ENCODE measurements around the gene BCL2A1.
A peak's percentile ranks its signal among the peaks of the same experiment; 100 is the strongest.
"Not testable (repeated sequence)": the region's sequence is repeated elsewhere in the genome, so short reads cannot be mapped to it uniquely, and the experiment has no call there.

BCL2A1 gene

GRCh38 chr15:79957741-79958140 lies 13.3 kb downstream of the BCL2A1 start:
- no peak for DNase-seq (ENCODE audit: low spot score)

GRCh38 chr15:79956354-79956939 lies 14.5 kb downstream of the BCL2A1 start:
- DNase-seq (ENCODE audit: low spot score): no peak

GRCh38 chr15:79954661-79955060 lies 16.3 kb downstream of the BCL2A1 start:
- no peak for DNase-seq (ENCODE audit: low spot score)

DNA sequence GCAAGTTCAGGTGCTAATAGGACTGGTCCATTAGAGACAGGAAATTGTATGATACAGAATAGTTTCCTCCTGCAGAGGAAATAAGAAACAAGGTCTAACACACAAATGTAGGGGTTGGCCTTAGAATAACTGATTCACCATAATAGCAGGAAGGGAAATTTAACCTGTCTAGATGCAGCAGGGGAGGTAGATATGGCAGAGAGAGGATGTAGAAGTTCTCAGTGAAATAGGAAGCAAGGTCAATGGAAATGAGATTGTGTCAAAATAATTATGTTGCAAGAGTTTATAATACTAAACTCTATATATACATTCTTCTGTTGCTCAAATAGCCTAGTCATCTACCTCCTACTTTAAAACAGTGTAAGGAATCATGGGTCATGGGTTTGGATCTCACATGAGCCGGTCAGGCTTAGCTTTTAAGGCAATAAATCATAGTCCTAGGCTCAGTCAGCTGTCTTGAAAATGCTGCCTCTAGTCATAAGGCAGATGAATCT lies 17.0 kb downstream of the BCL2A1 start:
- no peak for DNase-seq (ENCODE audit: low spot score)

- no peak for DNase-seq (ENCODE audit: low spot score)
Observed at GRCh38 chr15:79952329-79952728, 18.7 kb downstream of the BCL2A1 start.

DNA sequence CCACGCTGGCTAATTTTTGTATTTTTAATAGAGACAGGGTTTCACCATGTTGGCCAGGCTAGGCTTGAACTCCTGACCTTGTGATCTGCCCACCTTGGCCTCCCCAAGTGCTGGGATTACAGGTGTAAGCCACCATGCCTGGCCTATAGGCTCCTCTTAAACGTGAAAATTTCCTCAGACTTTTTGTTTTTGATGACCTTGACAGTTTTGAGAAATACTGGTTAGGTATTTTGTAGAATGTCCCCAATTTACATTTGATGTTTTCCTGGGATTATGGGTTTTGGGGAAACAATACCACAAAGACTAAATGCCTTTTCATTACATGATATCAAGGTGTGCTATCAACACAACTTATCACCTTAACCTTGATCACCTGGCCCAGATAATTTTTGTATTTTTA lies 20.7 kb downstream of the BCL2A1 start:
- DNase-seq (ENCODE audit: low spot score): no peak

DNA sequence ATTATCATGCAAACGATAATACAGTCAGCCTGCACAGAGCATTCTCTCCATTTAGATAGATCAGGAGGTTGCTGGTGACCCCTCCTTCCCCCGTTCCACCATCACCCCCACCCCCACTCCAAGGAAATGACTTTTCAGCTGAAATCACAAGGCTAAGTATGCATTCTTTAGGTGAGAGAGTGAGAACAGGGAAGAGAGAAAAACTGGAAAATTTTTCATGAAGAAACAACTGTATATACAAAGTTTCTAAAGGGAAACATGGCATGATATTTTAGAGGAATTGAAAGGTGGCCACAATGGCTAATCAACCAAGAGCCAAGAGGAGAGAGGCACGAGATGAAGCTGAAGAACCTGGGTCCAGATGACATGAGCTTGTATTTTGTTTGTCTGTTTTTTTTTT lies 22.2 kb downstream of the BCL2A1 start:
- DNase-seq (ENCODE audit: low spot score): no peak

DNA sequence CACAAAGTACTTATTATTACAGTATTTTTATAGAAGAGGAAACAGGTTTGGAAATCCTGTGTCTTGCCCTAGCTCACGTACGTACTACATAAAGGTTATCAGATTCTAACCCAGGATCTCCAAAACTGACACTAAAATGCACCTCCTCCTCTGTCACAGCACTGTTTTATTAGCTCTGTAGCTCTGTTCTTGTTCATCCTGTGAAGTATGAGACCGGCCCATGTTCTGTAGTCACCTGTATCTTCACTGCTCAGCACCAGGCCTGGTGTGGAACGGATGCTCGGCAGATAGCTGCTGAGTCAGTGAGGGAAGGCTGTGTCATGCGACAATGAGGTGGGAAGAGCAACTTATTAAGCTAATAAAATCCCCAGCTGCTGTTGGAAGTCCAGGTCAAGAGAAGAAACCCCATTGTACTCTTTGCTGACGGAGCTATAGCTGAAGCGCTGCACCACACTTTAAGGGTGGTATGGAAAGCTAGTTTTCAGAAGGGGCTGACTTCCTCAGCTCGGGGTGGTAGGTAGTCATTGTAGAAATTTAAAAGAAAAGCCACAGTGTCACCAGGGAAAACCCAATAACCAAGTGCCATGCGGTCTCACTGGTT lies 22.8 kb downstream of the BCL2A1 start:
- no peak for DNase-seq (ENCODE audit: low spot score)

DNA sequence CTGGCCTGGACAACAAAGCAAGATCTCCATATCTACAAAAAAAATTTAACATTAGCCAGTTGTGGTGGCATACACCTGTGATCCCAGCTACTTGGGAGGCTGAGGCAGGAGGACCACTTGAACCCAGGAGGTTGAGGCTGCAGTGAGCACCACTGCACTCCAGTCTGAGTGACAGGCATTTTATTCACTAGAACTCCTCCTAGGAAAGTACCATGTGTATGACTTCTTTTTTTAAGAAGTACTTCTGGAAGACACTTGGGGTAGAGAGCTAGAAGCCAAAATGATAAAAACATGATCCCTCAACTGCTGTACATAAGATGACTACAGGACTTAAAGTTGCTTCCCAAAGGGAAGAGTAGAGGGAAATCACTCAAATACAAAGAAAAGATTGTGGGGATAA lies 24.0 kb downstream of the BCL2A1 start:
- no peak for DNase-seq (ENCODE audit: low spot score)

DNA sequence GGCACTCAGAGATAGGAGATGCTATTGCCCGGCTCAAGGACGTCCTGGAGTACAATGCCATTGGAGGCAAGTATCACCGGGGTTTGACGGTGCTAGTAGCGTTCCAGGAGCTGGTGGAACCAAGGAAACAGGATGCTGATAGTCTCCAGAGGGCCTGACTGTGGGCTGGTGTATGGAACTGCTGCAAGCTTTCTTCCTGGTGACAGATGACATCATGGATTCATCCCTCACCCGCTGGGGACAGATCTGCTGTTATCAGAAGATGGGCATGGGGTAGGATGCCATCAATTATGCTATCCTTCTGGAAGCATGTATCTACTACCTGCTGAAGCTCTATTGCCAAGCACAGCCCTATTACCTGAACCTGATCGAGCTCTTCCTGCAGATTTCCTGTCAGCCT lies 26.4 kb downstream of the BCL2A1 start:
- no peak for DNase-seq (ENCODE audit: low spot score)

DNA sequence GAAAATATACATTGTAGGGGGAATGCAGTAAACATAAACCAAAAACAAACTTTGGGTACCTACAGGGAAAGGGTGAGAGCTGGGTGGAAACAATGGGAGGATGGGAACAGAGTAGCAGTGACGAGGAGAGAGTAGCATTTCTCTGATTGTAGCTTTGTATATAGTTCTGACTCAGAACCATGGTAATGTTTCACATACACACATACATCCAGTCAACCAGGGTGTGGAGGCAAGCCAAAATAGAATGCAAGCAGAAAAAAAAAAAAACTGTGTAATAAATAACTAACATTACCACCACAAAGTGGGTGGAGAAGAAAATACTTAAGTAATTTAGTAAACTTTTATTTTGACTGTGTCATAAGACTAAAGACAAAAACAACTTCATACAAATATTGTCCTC lies 27.2 kb downstream of the BCL2A1 start:
- DNase-seq (ENCODE audit: low spot score): peak; percentile 40

DNA sequence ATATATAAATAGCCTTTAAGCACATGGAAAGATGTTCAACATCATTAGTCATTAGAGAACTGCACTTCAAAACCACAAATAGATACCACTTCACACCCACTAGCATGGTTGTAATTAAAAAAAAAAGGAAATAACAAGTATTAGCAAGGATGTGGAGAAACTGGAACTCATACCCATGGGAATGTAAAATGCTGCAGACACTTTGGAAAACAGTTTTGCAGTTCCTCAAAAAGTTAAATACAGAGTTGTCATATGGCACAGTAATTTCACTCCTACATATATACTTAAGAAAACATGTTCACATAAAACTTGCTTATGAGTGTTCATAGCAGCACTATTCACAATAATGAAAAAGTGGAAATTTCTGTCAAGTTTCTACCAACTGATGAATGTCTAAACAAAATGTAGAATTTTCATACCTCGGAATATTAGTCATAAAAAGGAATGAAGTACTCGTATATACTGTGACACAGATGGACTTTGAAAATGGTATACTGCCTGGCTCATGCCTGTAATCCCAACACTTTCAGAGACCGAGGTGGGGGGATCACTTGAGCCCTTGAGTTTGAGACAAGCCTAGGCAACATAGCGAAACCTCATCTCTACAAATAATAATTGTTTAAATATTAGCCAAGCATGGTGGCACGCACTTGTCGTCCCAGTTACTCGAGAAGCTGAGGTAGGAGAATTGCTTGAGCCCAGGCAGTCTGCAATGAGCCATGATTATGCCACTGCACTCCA lies 28.1 kb downstream of the BCL2A1 start:
- DNase-seq (ENCODE audit: low spot score): peak; percentile 21

GRCh38 chr15:79939399-79939798 lies 31.6 kb downstream of the BCL2A1 start:
- no peak for DNase-seq (ENCODE audit: low spot score)

DNA sequence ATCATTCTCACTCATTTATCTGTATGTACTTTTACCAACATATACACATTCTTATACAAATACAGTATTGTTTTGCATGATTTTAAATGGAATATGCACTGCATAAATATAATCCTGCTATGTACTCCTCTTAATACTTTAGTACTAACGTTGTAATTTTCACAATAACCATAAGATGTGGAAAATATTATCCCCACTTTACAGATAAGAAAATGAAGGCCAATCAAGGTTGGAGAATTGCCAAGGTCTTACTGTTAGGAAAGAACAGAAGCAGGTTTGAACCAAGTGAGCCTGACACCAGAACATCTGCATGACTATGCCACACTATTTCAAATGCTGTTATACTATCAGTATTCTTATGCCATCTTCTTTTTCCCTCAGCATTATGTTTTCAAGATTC lies 32.9 kb downstream of the BCL2A1 start:
- DNase-seq (ENCODE audit: low spot score): no peak

GRCh38 chr15:79935556-79936201 lies 35.3 kb downstream of the BCL2A1 start:
- not testable (repeated sequence) for DNase-seq (ENCODE audit: low spot score)

DNA sequence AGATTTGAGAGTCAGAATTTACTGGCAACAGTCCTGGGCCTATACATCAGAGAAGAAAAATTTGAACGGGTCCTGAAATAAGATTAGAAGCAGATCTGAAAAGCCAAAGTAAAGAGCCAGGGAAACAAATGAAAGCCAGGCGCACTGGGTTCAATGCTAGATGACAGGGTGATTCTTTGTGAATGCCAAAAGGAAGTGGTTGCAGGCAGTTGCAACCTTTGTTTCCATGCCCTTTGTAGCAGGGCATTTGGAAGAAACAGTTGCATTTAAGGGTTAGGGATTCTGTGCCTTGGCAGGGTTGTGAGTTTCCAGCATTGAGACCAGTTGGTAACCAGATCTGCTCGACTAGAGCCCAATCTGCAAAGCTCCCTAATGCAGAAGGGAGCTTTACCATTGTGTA lies 37.8 kb downstream of the BCL2A1 start:
- DNase-seq (ENCODE audit: low spot score): no peak

DNA sequence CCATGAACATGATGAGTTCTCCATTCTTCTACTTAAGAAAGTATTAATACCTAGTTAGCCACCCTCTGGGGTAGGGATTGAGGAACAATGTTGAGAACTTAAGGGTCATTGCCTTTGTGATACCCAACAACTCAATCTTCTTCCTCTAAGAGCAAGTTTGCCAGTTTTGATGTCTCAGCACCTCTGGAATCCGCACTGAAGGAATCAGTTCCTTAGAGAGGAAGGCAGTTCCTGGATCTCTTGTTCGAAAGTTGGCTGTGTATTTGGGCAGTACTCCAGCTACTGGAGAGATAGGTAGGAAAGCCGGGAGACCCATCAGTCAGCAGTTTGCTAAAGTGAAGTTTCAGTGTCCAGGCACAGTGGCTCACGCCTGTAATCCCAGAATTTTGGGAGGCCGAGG lies 38.5 kb downstream of the BCL2A1 start:
- no peak for DNase-seq (ENCODE audit: low spot score)

DNA sequence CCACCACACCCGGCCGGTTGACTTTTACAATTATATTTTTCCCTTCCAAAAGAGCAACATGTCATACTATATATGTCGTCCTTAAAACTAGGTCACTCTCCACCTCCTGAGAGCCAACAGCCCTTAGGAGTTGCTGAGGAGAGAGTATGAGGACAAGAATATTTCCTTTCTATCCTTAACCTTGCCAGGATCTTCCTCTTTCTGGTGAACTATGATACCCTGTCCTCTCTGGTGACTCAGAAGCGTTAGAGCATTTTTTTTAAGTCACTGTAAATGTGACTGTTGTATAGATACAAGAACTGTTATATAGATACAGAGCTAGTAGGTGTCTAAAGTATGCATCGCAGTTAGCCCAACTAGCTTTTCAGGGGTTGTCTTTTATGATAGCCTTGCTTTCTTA lies 40.5 kb downstream of the BCL2A1 start:
- no peak for DNase-seq (ENCODE audit: low spot score)

GRCh38 chr15:79929412-79929811 lies 41.6 kb downstream of the BCL2A1 start:
- no peak for DNase-seq (ENCODE audit: low spot score)

DNA sequence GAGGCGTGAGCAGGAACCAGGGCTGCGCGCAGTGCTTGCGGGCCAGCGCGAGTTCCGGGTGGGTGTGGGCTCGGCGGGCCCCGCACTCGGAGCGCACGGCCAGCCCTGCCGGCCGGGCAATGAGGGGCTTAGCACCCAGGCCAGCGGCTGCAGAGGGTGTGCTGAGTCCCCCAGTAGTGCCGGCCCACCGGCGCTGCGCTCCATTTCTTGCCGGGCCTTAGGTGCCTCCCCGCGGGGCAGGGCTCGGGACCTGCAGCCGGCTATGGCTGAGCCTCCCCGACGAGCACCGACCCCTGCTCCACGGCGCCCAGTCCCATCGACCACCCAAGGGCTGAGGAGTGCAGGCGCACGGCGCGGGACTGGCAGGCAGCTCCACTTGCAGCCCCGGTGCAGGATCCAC lies 44.9 kb downstream of the BCL2A1 start:
- not testable (repeated sequence) for DNase-seq (ENCODE audit: low spot score)

GRCh38 chr15:79924379-79924778 lies 46.6 kb downstream of the BCL2A1 start:
- no peak for DNase-seq (ENCODE audit: low spot score)

DNA sequence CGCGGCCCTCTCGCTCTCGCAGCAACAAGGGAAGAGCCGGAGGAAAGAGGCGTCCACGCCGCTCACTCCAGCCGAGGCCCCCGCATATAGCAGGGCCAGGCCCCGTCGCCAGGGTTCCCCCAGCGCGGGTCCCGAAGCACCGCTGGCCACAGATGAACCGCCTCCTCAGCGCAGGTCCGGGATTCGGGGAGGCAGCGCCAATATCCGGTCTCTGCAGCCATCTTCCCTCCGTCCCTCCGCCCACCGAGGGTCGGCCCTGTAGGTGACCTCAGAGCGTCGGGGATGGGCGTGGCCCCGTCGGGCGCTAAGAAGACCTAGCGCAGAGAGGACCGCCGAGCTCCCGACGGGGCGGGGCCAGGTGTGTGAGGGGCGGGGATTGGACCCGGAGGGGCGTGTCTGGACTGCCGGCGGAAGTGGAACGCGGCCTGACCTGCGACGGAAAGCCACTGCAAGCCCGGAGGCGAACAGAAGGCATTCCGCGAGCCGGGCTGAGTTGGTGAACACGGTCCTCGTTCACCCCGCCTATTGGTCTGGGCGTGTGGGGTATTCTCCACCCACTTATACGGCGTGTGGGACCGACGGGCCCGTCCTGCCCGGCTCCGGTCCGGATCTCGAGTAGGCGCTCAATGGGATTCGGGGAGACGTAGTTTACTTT lies 47.4 kb downstream of the BCL2A1 start:
- peak; percentile 91 for DNase-seq (ENCODE audit: low spot score)
